SH-SY5Y (cell line): ENCODE results near the gene B3GNT7.

ENCODE experiments used
- GATA2 ChIP-seq: IDR thresholded peaks from 2 replicates; pipeline ENCODE4 v1.6.1; 2011; ENCODE audit warnings: mild to moderate bottlenecking, low read depth, low read length
- GATA3 ChIP-seq: IDR thresholded peaks from 2 replicates; pipeline ENCODE4 v1.6.1; 2011; ENCODE audit warnings: low read depth, mild to moderate bottlenecking, low read length, moderate library complexity

GRCh38 chr2:231449503-231450054 lies 54.1 kb downstream of the B3GNT7 start:
- TF ChIP-seq GATA2 (no peak), GATA3 (no peak)
